ENCODE data around the gene PLD1.

DNA sequence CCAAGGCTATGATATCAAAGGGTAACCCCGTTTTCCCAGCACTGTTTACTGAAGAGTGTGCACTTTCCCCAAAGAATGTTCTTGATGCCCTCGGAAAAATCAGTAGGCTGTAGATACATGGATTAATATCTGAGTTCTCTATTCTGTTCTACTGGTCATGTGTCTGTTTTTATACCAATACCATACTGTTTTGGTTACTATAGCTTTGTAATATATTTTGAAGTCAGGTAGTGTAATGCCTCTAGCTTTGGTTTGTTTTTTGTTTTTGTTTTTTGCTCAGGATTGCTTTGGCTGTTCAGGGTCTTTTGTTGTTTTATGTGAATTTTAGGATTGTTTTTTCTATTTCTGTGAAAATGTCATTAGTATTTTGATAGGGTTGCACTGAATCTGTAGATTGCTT, 95.1 kb downstream of the PLD1 start:
- TF ChIP-seq POLR2AphosphoS5 (IDR thresholded peaks at IDR 0.05; ENCODE audit: low read depth) (no peak), GABPA (IDR thresholded peaks at IDR 0.05; ENCODE audit: low read depth) (no peak)
- TF ChIP-seq, protein P1, sequence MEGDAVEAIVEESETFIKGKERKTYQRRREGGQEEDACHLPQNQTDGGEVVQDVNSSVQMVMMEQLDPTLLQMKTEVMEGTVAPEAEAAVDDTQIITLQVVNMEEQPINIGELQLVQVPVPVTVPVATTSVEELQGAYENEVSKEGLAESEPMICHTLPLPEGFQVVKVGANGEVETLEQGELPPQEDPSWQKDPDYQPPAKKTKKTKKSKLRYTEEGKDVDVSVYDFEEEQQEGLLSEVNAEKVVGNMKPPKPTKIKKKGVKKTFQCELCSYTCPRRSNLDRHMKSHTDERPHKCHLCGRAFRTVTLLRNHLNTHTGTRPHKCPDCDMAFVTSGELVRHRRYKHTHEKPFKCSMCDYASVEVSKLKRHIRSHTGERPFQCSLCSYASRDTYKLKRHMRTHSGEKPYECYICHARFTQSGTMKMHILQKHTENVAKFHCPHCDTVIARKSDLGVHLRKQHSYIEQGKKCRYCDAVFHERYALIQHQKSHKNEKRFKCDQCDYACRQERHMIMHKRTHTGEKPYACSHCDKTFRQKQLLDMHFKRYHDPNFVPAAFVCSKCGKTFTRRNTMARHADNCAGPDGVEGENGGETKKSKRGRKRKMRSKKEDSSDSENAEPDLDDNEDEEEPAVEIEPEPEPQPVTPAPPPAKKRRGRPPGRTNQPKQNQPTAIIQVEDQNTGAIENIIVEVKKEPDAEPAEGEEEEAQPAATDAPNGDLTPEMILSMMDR (IDR thresholded peaks at IDR 0.05; ENCODE audit: insufficient read depth, low read length) = no peak
- TF ChIP-seq, protein P2, sequence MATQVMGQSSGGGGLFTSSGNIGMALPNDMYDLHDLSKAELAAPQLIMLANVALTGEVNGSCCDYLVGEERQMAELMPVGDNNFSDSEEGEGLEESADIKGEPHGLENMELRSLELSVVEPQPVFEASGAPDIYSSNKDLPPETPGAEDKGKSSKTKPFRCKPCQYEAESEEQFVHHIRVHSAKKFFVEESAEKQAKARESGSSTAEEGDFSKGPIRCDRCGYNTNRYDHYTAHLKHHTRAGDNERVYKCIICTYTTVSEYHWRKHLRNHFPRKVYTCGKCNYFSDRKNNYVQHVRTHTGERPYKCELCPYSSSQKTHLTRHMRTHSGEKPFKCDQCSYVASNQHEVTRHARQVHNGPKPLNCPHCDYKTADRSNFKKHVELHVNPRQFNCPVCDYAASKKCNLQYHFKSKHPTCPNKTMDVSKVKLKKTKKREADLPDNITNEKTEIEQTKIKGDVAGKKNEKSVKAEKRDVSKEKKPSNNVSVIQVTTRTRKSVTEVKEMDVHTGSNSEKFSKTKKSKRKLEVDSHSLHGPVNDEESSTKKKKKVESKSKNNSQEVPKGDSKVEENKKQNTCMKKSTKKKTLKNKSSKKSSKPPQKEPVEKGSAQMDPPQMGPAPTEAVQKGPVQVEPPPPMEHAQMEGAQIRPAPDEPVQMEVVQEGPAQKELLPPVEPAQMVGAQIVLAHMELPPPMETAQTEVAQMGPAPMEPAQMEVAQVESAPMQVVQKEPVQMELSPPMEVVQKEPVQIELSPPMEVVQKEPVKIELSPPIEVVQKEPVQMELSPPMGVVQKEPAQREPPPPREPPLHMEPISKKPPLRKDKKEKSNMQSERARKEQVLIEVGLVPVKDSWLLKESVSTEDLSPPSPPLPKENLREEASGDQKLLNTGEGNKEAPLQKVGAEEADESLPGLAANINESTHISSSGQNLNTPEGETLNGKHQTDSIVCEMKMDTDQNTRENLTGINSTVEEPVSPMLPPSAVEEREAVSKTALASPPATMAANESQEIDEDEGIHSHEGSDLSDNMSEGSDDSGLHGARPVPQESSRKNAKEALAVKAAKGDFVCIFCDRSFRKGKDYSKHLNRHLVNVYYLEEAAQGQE (IDR thresholded peaks at IDR 0.05; ENCODE audit: insufficient replicate concordance, low read depth) = no peak

Data from HL-60 (cell line).